Neural crest cell (in vitro differentiated cells): ENCODE measurements around the gene DUSP22. TPM values are rescaled to one million over a fixed set of nuclear protein-coding genes. Genes with fewer than 3 reads are reported as not detected.

Experiments used
- DNase-seq: peaks from one replicate; pipeline ENCODE4 v3.0.0; 2021; ENCODE audit warnings: low read depth, mixed read lengths, low spot score
- H3K27ac Mint-ChIP-seq: one replicate; pipeline ENCODE4 v1.8.0; 2021; ENCODE audit warnings: mild to moderate bottlenecking, mixed read lengths; ENCODE audit not compliant: unreplicated experiment
- H3K27me3 Mint-ChIP-seq: 2 replicates; pipeline ENCODE4 v1.8.0; 2021; ENCODE audit warnings: low read depth, mild to moderate bottlenecking, mixed read lengths
- H3K36me3 Mint-ChIP-seq: 2 replicates; pipeline ENCODE4 v1.8.0; 2021; ENCODE audit warnings: low read depth, mild to moderate bottlenecking, mixed read lengths
- H3K4me1 Mint-ChIP-seq: 2 replicates; pipeline ENCODE4 v1.8.0; 2021; ENCODE audit warnings: mixed read lengths
- H3K4me3 Mint-ChIP-seq: one replicate; pipeline ENCODE4 v1.8.0; 2021; ENCODE audit warnings: mild to moderate bottlenecking, mixed read lengths
- H3K9me3 Mint-ChIP-seq: 2 replicates; pipeline ENCODE4 v1.8.0; 2021; ENCODE audit warnings: mixed read lengths
- CTCF ChIP-seq: fragments of 200-600 bp; sonication (generic); conservative IDR thresholded peaks from 2 replicates; pipeline ENCODE4 v1.5.0; 2021; ENCODE audit warnings: antibody characterized with exemption, mild to moderate bottlenecking
- total RNA-seq: library from RNA; stranded (reverse); gene quantifications from 2 replicates; pipeline ENCODE4 v1.2.1, GENCODE V29; 2021

DUSP22 gene
- total RNA-seq, 1 donor from 2014 or later, result 35.1 TPM

GRCh38 chr6:342832-343179 is 50.5 kb downstream of the DUSP22 start:
- Mint-ChIP-seq H3K4me3 (no peak overlapping the region), H3K4me1 (peaks cover 9% of the 10 kb centered on the region), H3K27ac (no peak overlapping the region), H3K27me3 (no peaks in the 10 kb centered on the region), H3K9me3 (no peaks in the 10 kb centered on the region), H3K36me3 (peaks cover 17% of the 10 kb centered on the region)
- TF ChIP-seq CTCF, result no peak
- no peak for DNase-seq

GRCh38 chr6:343226-343935 is 51.1 kb downstream of the DUSP22 start:
- DNase-seq, result no peak
- peaks cover 15% of the 10 kb centered on the region for H3K36me3 Mint-ChIP-seq
- no peak overlapping the region for H3K4me3 Mint-ChIP-seq
- H3K9me3 Mint-ChIP-seq, result no peaks in the 10 kb centered on the region
- H3K27me3 Mint-ChIP-seq, result no peaks in the 10 kb centered on the region
- H3K4me1 Mint-ChIP-seq, result peaks cover 5% of the 10 kb centered on the region
- TF ChIP-seq CTCF, result no peak
- H3K27ac Mint-ChIP-seq, result no peak overlapping the region

- Mint-ChIP-seq H3K4me1 (no peaks in the 10 kb centered on the region), H3K4me3 (no peak overlapping the region), H3K36me3 (peaks cover 20% of the 10 kb centered on the region), H3K9me3 (peaks cover 2% of the 10 kb centered on the region), H3K27ac (no peak overlapping the region), H3K27me3 (no peaks in the 10 kb centered on the region)
- no peak for TF ChIP-seq CTCF
- DNase-seq, result no peak
These were observed 51.9 kb downstream of the DUSP22 start for GRCh38 chr6:343960-344815.

GRCh38 chr6:344816-345340 is 52.6 kb downstream of the DUSP22 start:
- Mint-ChIP-seq H3K4me3 (no peak overlapping the region), H3K4me1 (no peaks in the 10 kb centered on the region), H3K27ac (no peak overlapping the region), H3K36me3 (peaks cover 22% of the 10 kb centered on the region), H3K27me3 (no peaks in the 10 kb centered on the region), H3K9me3 (peaks cover 3% of the 10 kb centered on the region)
- no peak for DNase-seq
- no peak for TF ChIP-seq CTCF

GRCh38 chr6:345747-346385 is 53.6 kb downstream of the DUSP22 start:
- no peak for DNase-seq
- H3K36me3 Mint-ChIP-seq, result peaks cover 27% of the 10 kb centered on the region
- no peaks in the 10 kb centered on the region for H3K27me3 Mint-ChIP-seq
- peaks cover 3% of the 10 kb centered on the region for H3K9me3 Mint-ChIP-seq
- no peak overlapping the region for H3K27ac Mint-ChIP-seq
- no peaks in the 10 kb centered on the region for H3K4me1 Mint-ChIP-seq
- TF ChIP-seq CTCF, result no peak
- no peak overlapping the region for H3K4me3 Mint-ChIP-seq
